K562 (cell line): ENCODE results near the gene DUOX2. TPM values are rescaled to one million over a fixed set of nuclear protein-coding genes. Genes with fewer than 3 reads are reported as not detected.

Experiments used
- ATAC-seq: fragments of 200-7000 bp; cut with Tn5 transposase; 3 replicates; pipeline ENCODE4 v1.9.1; 2020; ENCODE audit warnings: moderate library complexity
- BruUV-seq: library from RNA; stranded (reverse); fragments of 400-500 nt; replicated peaks from 2 replicates; lab custom pipeline; 2021; lab: Mats Ljungman, UMichigan
- CTCF ChIA-PET: fragments of 300-600 bp; formaldehyde crosslinking; extraction: SDS; loops from one replicate; lab custom pipeline; 2021; ENCODE audit warnings: low intra/inter-chr PET ratio; lab: Yijun Ruan, JAX
- POLR2A ChIA-PET: fragments of 300-600, 350-650 bp; sonication (Branson Sonifier 250); formaldehyde crosslinking; extraction: SDS; loops from one replicate; lab custom pipeline; 2021; ENCODE audit warnings: antibody characterized with exemption, inconsistent platforms; lab: Yijun Ruan, JAX
- DNase-seq, 4 experiments: peaks; one replicate each; pipeline versions ENCODE4 v3.0.0 to v3.0.0-alpha.2; 2011 to 2018; ENCODE audit warnings: low spot score in 3 of 4, mixed read lengths in 3 of 4; ENCODE audit errors: extremely low read depth in 1 of 4
- FAIRE-seq: peaks from 2 replicates; lab custom pipeline; 2011; peaks lifted over from hg19 to GRCh38; lab: Jason Lieb, UNC
- H2AFZ ChIP-seq: 2 replicates; pipeline ENCODE4 v1.6.0; 2011; ENCODE audit warnings: low read depth, low read length, control low read depth, inconsistent platforms
- H3K27ac ChIP-seq: fragments of 200-600 bp; 3 replicates; pipeline ENCODE4 v1.8.0; 2011; ENCODE audit warnings: low read depth, mild to moderate bottlenecking, control low read depth, inconsistent platforms, low read length, moderate library complexity, mixed read lengths; ENCODE audit errors: extremely low read depth
- H3K27me3 ChIP-seq, 2 experiments: fragments of 300-600 bp in 1 of 2; 2 replicates in 1 of 2; 3 replicates in 1 of 2; pipeline versions ENCODE4 v1.6.0 to v1.8.0; 2011; ENCODE audit warnings: inconsistent platforms in 2 of 2, low read length in 2 of 2, mild to moderate bottlenecking in 1 of 2, mixed read lengths in 1 of 2, moderate library complexity in 1 of 2; ENCODE audit not compliant: control insufficient read depth in 2 of 2, insufficient read depth in 2 of 2
- H3K36me3 ChIP-seq: fragments of 300-600 bp; 3 replicates; pipeline ENCODE4 v1.8.0; 2011; ENCODE audit warnings: mild to moderate bottlenecking, low read length, inconsistent platforms; ENCODE audit not compliant: control insufficient read depth, insufficient read depth
- H3K4me1 ChIP-seq, 2 experiments: fragments of 200-600 bp in 1 of 2; replicated peaks in 1 of 2; 2 replicates in 1 of 2; 3 replicates in 1 of 2; pipeline versions ENCODE4 v1.5.1 to v1.8.0; 2011; ENCODE audit warnings: inconsistent platforms in 2 of 2, low read length in 2 of 2, mild to moderate bottlenecking in 1 of 2, mixed read lengths in 1 of 2, moderate library complexity in 1 of 2; ENCODE audit not compliant: control insufficient read depth in 2 of 2, insufficient read depth in 2 of 2
- H3K4me2 ChIP-seq: 2 replicates; pipeline ENCODE4 v1.6.1; 2011; ENCODE audit warnings: low read length, control low read depth, inconsistent platforms, mixed read lengths; ENCODE audit not compliant: insufficient read depth
- H3K4me3 ChIP-seq: fragments of 200-600 bp; sonication (generic), shearing (Covaris generic); 2 replicates; pipeline ENCODE4 v1.5.1; 2016; ENCODE audit warnings: control low read depth, inconsistent platforms
- H3K79me2 ChIP-seq: fragments of 200-600 bp; 3 replicates; pipeline ENCODE4 v1.8.0; 2011; ENCODE audit warnings: low read length, inconsistent platforms; ENCODE audit not compliant: control insufficient read depth, insufficient read depth
- H3K9ac ChIP-seq, 2 experiments: 2 replicates each; pipeline versions ENCODE4 v1.6.0 to v1.6.1; 2011; ENCODE audit warnings: low read depth in 2 of 2, low read length in 2 of 2, control low read depth in 1 of 2, inconsistent platforms in 1 of 2, mild to moderate bottlenecking in 1 of 2, mixed read lengths in 1 of 2; ENCODE audit not compliant: insufficient read depth in 1 of 2
- H3K9me1 ChIP-seq: one replicate; pipeline ENCODE4 v1.6.0; 2011; ENCODE audit warnings: inconsistent platforms, mild to moderate bottlenecking, low read length, moderate library complexity; ENCODE audit not compliant: control insufficient read depth, insufficient read depth
- H3K9me3 ChIP-seq: replicated peaks from 2 replicates; pipeline ENCODE4 v1.5.1; 2011; ENCODE audit warnings: low read depth, low read length, inconsistent platforms; ENCODE audit not compliant: control insufficient read depth, insufficient read depth
- H4K20me1 ChIP-seq: replicated peaks from 2 replicates; pipeline ENCODE4 v1.6.1; 2011; ENCODE audit warnings: low read length, inconsistent platforms, mixed read lengths; ENCODE audit not compliant: control insufficient read depth, insufficient read depth
- AFF4 ChIP-seq: sonication (generic); formaldehyde crosslinking; IDR thresholded peaks from 2 replicates; pipeline ENCODE4 v1.8.0; 2023; ENCODE audit warnings: mild to moderate bottlenecking, missing genetic modification reagents
- CEBPG ChIP-seq, 3 experiments: fragments of 200-800 bp in 1 of 3; sonication (Bioruptor generic) in 1 of 3; sonication (generic) in 1 of 3; formaldehyde crosslinking in 1 of 3; IDR thresholded peaks in 2 of 3; conservative IDR thresholded peaks in 1 of 3; 2 replicates each; pipeline versions ENCODE4 v1.6.1 to v1.8.0; 2016 to 2022; ENCODE audit warnings: missing compliant biosample characterization in 2 of 3, missing genetic modification characterization in 2 of 3, mild to moderate bottlenecking in 1 of 3, missing genetic modification reagents in 1 of 3
- FOXK1 ChIP-seq: sonication (generic); formaldehyde crosslinking; IDR thresholded peaks from 2 replicates; pipeline ENCODE4 v1.8.0; 2022; ENCODE audit warnings: missing genetic modification reagents, mild to moderate bottlenecking, borderline replicate concordance
- KDM4B ChIP-seq, 2 experiments: fragments of 450-650 bp in 1 of 2; sonication (generic) in 1 of 2; IDR thresholded peaks; 2 replicates each; pipeline ENCODE4 v1.6.1; 2016 to 2017; ENCODE audit warnings: borderline replicate concordance in 2 of 2, antibody characterized with exemption in 1 of 2, low read depth in 1 of 2, mild to moderate bottlenecking in 1 of 2
- MCM7 ChIP-seq, 2 experiments: fragments of 450-650 bp; IDR thresholded peaks; 2 replicates each; pipeline ENCODE4 v1.6.1; 2016 to 2018
- THRB ChIP-seq: fragments of 450-650 bp; formaldehyde crosslinking; conservative IDR thresholded peaks from 2 replicates; pipeline ENCODE4 v1.4.0; 2022; ENCODE audit warnings: mild to moderate bottlenecking, missing genetic modification characterization
- WGBS: fragments of 100-300 bp; shearing (Covaris generic); methylation state at CpG from one replicate; pipeline ENCODE4 v1.1.6; 2016; ENCODE audit warnings: low coverage, mixed read lengths; ENCODE audit not compliant: insufficient coverage; ENCODE audit errors: missing lambda C conversion rate; 5-methylcytosine and 5-hydroxymethylcytosine counted together
- in situ Hi-C: fragments of 300-500 bp; cut with MboI; formaldehyde crosslinking; loops from 4 replicates; pipeline ENCODE4 v1.15.0; 2018; ENCODE audit warnings: inconsistent platforms, mixed read lengths
- intact Hi-C: fragments of 100-400 bp; cut with micrococcal nuclease; formaldehyde crosslinking; loops from 2 replicates; pipeline ENCODE4 v1.14.2; 2022
- polyA plus RNA-seq, 8 experiments: library from polyadenylated mRNA; depleted of rRNA in 4 of 8; stranded (reverse) in 5 of 8; unstranded in 3 of 8; fragments of >200 nt; fragmentation: Nextera tagmentation in 2 of 8; fragmentation: Illumina TruSeq in 1 of 8; extraction: Ambion mirVana in 2 of 8; extraction: Trizol in 1 of 8; gene quantifications; 2 replicates each; pipeline versions ENCODE4 v1.2.1 to v1.2.3, GENCODE V29; 2011 to 2014; ENCODE audit warnings: inconsistent platforms in 1 of 8, missing spikeins in 1 of 8
- total RNA-seq, 7 experiments: library from RNA; depleted of rRNA in 6 of 7; stranded (reverse); fragments of >200 nt in 6 of 7; fragmentation: Illumina TruSeq in 2 of 7; extraction: Trizol in 2 of 7; gene quantifications; 2 replicates each; pipeline versions ENCODE4 v1.2.1 to v1.2.3, GENCODE V29; 2011 to 2021; ENCODE audit warnings: low replicate concordance in 1 of 7

The DUOX2 gene
- total and polyA plus RNA-seq, 9 of the 15 experiments (the other 6 are each of a cell fraction or from before 2014, with no cell fraction given): 0.01 to 0.03 (median 0.02) TPM; not detected in 6

- no peak overlapping the region for H2AFZ ChIP-seq
- WGBS: 4% methylated on average over 4 of the region's 7 CpGs
- H3K4me1 ChIP-seq: peaks cover 0 to 14% of the 10 kb centered on the region in 2 experiments; a peak in 2 of 5 replicates
- no peak for FAIRE-seq
- no peaks in the 10 kb centered on the region for H4K20me1 ChIP-seq
- no peak overlapping the region for H3K4me3 ChIP-seq
- no peaks in the 10 kb centered on the region for H3K9me1 ChIP-seq
- POLR2A ChIA-PET: interaction anchor here (0.7 to 1.5 kb wide), 5 partner anchors 10 to 169 kb away, joined by 3 to 7 read pairs (median 4); no protein-coding TSS in a partner anchor
- no peaks in the 10 kb centered on the region for H3K9me3 ChIP-seq
- H3K27ac ChIP-seq: no peak overlapping the region
- no TSS peak for BruUV-seq
- no peaks in the 10 kb centered on the region for H3K79me2 ChIP-seq
- in situ Hi-C loops: no loop called here
- CTCF ChIA-PET: no interaction called here
- ATAC-seq: no peak
- DNase-seq: no peak
- no peak overlapping the region for H3K4me2 ChIP-seq
- H3K9ac ChIP-seq: no peak overlapping the region
- H3K36me3 ChIP-seq: no peaks in the 10 kb centered on the region
- peaks cover 28 to 50% of the 10 kb centered on the region in 2 experiments for H3K27me3 ChIP-seq
- TF ChIP-seq THRB (CRISPR knock-in tag): no peak
- TF ChIP-seq, all 486 proteins: peak for 0
- intact Hi-C loops: no loop called here
Observed at GRCh38 chr15:45130291-45131000, 16.5 kb upstream of the DUOX2 start.

- Histone ChIP-seq H3K9me3 (no peaks in the 10 kb centered on the region), H3K4me3 (no peak within 1 kb of the TSS), H3K4me2 (no peak within 1 kb of the TSS), H3K4me1 (peaks cover 0 to 14% of the 10 kb centered on the region in 2 experiments; a peak in 2 of 5 replicates), H4K20me1 (no peaks in the 10 kb centered on the region), H3K9me1 (no peaks in the 10 kb centered on the region), H3K79me2 (no peaks in the 10 kb centered on the region), H3K36me3 (no peaks in the 10 kb centered on the region), H3K9ac (peak within 1 kb of the TSS in 1 of 2 experiments; percentile 16; a peak in 1 of 4 replicates), H2AFZ (no peak within 1 kb of the TSS), H3K27ac (no peak within 1 kb of the TSS), H3K27me3 (peaks cover 28 to 50% of the 10 kb centered on the region in 2 experiments)
- FAIRE-seq (no peak), ATAC-seq (peak; percentile 71), DNase-seq (peak in 3 of 4 experiments; percentile 12 to 64 (median 64))
- 8% methylated on average over 2 of the region's 46 CpGs for WGBS
- ChIA-PET POLR2A (no interaction called here), CTCF (no interaction called here)
- intact Hi-C loops (no loop called here), in situ Hi-C loops (no loop called here)
- BruUV-seq: no TSS peak
- no peak for TF ChIP-seq FOXK1
- TF ChIP-seq AFF4 (CRISPR knock-in tag): no peak
- TF ChIP-seq KDM4B (IDR thresholded peaks at IDR 0.05; ENCODE audit: borderline replicate concordance in 2 of 2, low read depth in 1 of 2): no peak
- TF ChIP-seq CEBPG (CRISPR knock-in tag; IDR thresholded peaks at IDR 0.05): no peak
- TF ChIP-seq CEBPG (tag; conservative IDR thresholded peaks at IDR 0.05 in 1 of 2, IDR thresholded peaks at IDR 0.05 in 1 of 2): no peak
- TF ChIP-seq MCM7 (IDR thresholded peaks at IDR 0.05): no peak
Observed at GRCh38 chr15:45129651-45130129, 15.7 kb upstream of the DUOX2 start, which contains the start of the genes DUOX1 and DUOXA1. Gene DUOX1 (plus strand): TSS chr15:45129994. CDS start chr15:45131967, 1,973 bp downstream. Gene DUOXA1 (minus strand): TSS chr15:45129879. CDS start chr15:45123014, 6,865 bp downstream.
